Measurements from ENCODE around the gene KRT35.

KRT35 gene

DNA sequence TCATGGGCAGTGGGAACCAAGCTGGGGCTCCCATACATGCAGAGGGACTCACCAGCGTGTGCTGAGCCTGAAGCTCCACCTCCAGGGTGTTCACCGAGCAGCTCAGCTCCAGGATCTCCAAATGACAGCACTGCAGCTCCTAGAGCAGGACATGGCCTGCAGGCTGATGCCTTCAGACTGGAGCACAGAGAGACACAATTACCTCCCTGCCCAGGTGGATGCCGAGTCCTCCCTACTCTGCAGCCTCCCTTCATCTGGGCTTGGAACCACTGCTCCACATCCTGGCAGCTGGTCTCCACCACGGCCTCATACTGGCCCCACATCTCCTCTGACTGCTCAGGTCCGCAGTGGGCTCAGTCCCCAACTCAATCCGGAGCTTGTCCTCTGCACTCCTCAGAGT lies 31.9 kb downstream of the KRT35 start:
- in situ Hi-C loops (cut with MboI; ENCODE audit: low sequenced_read_pairs, unreplicated experiment): no loop called here
- no peak for DNase-seq (ENCODE audit: low spot score)
- TF ChIP-seq, protein P1, sequence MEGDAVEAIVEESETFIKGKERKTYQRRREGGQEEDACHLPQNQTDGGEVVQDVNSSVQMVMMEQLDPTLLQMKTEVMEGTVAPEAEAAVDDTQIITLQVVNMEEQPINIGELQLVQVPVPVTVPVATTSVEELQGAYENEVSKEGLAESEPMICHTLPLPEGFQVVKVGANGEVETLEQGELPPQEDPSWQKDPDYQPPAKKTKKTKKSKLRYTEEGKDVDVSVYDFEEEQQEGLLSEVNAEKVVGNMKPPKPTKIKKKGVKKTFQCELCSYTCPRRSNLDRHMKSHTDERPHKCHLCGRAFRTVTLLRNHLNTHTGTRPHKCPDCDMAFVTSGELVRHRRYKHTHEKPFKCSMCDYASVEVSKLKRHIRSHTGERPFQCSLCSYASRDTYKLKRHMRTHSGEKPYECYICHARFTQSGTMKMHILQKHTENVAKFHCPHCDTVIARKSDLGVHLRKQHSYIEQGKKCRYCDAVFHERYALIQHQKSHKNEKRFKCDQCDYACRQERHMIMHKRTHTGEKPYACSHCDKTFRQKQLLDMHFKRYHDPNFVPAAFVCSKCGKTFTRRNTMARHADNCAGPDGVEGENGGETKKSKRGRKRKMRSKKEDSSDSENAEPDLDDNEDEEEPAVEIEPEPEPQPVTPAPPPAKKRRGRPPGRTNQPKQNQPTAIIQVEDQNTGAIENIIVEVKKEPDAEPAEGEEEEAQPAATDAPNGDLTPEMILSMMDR (IDR thresholded peaks at IDR 0.05; ENCODE audit: borderline replicate concordance, control extremely low read depth, extremely low read depth, insufficient read depth, missing control alignments): no peak

DNA sequence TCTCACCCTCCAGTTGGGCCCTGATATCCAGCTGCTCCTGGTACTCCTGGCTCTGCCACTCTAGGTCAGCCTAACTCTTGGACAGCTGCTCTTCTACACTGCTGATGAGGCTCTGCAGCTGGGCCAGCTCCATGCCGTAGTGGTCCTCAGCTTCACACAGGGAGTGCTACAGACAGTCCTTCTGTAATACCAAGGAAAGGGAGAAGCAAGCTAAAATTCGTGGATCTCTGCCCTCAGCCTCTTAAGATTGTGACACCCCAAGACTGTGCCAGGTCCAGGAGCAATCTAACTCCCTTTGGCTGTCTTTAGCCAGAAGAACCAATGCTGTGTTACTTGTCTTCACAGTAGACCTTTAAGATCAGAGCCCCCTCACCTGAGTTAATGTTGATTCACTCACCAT lies 32.4 kb downstream of the KRT35 start:
- TF ChIP-seq, protein P1 (IDR thresholded peaks at IDR 0.05; ENCODE audit: borderline replicate concordance, control extremely low read depth, extremely low read depth, insufficient read depth, missing control alignments): no peak
- no peak for DNase-seq (ENCODE audit: low spot score)
- in situ Hi-C loops (cut with MboI; ENCODE audit: low sequenced_read_pairs, unreplicated experiment): no loop called here

GRCh38 chr17:41446806-41447205 lies 34.1 kb downstream of the KRT35 start:
- in situ Hi-C loops (cut with MboI; ENCODE audit: low sequenced_read_pairs, unreplicated experiment): no loop called here
- no peak for DNase-seq (ENCODE audit: low spot score)
- TF ChIP-seq, protein P1 (IDR thresholded peaks at IDR 0.05; ENCODE audit: borderline replicate concordance, control extremely low read depth, extremely low read depth, insufficient read depth, missing control alignments): no peak

- no peak for DNase-seq (ENCODE audit: low spot score)
- TF ChIP-seq, protein P1 (IDR thresholded peaks at IDR 0.05; ENCODE audit: borderline replicate concordance, control extremely low read depth, extremely low read depth, insufficient read depth, missing control alignments): no peak
- in situ Hi-C loops (cut with MboI; ENCODE audit: low sequenced_read_pairs, unreplicated experiment): no loop called here
Observed at GRCh38 chr17:41444640-41445039, 36.3 kb downstream of the KRT35 start.

DNA sequence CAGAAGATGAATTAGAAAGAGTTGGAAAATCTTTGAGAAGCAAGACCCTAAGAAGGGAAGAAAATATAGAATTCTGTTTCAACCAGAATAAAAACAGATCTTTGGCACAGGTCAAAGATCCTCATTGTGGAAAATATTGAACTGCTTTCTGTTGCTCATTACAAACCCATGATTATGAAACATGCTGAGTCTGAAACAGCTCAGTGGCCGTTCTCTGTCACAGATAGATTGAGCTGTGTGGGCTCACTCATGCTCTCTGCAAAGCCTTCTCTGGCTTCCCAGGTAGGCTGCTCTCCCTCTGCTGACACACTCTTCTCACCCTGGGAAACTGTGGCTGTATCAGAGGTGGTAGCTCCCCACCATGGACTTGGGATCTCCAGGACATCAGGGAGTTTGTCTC lies 36.8 kb downstream of the KRT35 start:
- in situ Hi-C loops (cut with MboI; ENCODE audit: low sequenced_read_pairs, unreplicated experiment): no loop called here
- TF ChIP-seq, protein P1 (IDR thresholded peaks at IDR 0.05; ENCODE audit: borderline replicate concordance, control extremely low read depth, extremely low read depth, insufficient read depth, missing control alignments): no peak
- DNase-seq (ENCODE audit: low spot score): no peak

GRCh38 chr17:41442739-41443138 lies 38.2 kb downstream of the KRT35 start:
- in situ Hi-C loops (cut with MboI; ENCODE audit: low sequenced_read_pairs, unreplicated experiment): no loop called here
- DNase-seq (ENCODE audit: low spot score): no peak
- TF ChIP-seq, protein P1 (IDR thresholded peaks at IDR 0.05; ENCODE audit: borderline replicate concordance, control extremely low read depth, extremely low read depth, insufficient read depth, missing control alignments): no peak

GRCh38 chr17:41440531-41441033 lies 40.4 kb downstream of the KRT35 start, which contains the start of gene KRT38:
TSS of gene KRT38 (minus strand) at chr17:41440983. CDS start at chr17:41440921, 62 bp downstream.
- TF ChIP-seq, protein P1 (IDR thresholded peaks at IDR 0.05; ENCODE audit: borderline replicate concordance, control extremely low read depth, extremely low read depth, insufficient read depth, missing control alignments): no peak
- in situ Hi-C loops (cut with MboI; ENCODE audit: low sequenced_read_pairs, unreplicated experiment): no loop called here
- DNase-seq (ENCODE audit: low spot score): no peak
